Lung (tissue), 12 donors: Measurements from ENCODE around the gene RAD50. TPM values are rescaled to one million over a fixed set of nuclear protein-coding genes. Genes with fewer than 3 reads are reported as not detected.

Experiments
- ATAC-seq: fragments of 200-7000 bp; cut with Tn5 transposase; one replicate; pipeline ENCODE4 v1.9.1; 2020; ENCODE audit warnings: moderate number of reproducible peaks; ENCODE audit not compliant: insufficient read depth, low FRiP score
- DNase-seq, 3 donors: peaks; one replicate each; pipeline ENCODE4 v3.0.0-alpha.2; 2013 to 2017
- H3K27ac ChIP-seq, 2 donors: one replicate each; pipeline ENCODE4 v1.5.1; 2013; ENCODE audit warnings: mild to moderate bottlenecking in 2 of 2, moderate library complexity in 2 of 2, control low read depth in 1 of 2, inconsistent platforms in 1 of 2, low read depth in 1 of 2, low read length in 1 of 2
- H3K27me3 ChIP-seq, 3 donors: one replicate each; pipeline ENCODE4 v1.5.1; 2013; ENCODE audit warnings: low read length in 2 of 3; ENCODE audit not compliant: control insufficient read depth in 3 of 3, insufficient read depth in 3 of 3
- H3K36me3 ChIP-seq, 4 donors: one replicate each; pipeline ENCODE4 v1.5.1; 2013; ENCODE audit warnings: low read length in 4 of 4, mild to moderate bottlenecking in 1 of 4, moderate library complexity in 1 of 4; ENCODE audit not compliant: control insufficient read depth in 4 of 4, insufficient read depth in 4 of 4
- H3K4me1 ChIP-seq, 5 donors: one replicate each; pipeline ENCODE4 v1.5.1; 2013; ENCODE audit warnings: low read length in 5 of 5, mild to moderate bottlenecking in 2 of 5, moderate library complexity in 1 of 5; ENCODE audit not compliant: control insufficient read depth in 5 of 5, insufficient read depth in 5 of 5
- H3K4me3 ChIP-seq: one replicate; pipeline ENCODE4 v1.5.1; 2013; ENCODE audit warnings: mild to moderate bottlenecking, control low read depth, moderate library complexity
- H3K9ac ChIP-seq, 2 donors: one replicate each; pipeline ENCODE4 v1.5.1; 2013; ENCODE audit warnings: low read length in 2 of 2, control low read depth in 1 of 2; ENCODE audit not compliant: insufficient read depth in 1 of 2
- H3K9me3 ChIP-seq, 4 donors: one replicate each; pipeline ENCODE4 v1.5.1; 2013; ENCODE audit warnings: low read length in 3 of 4, mild to moderate bottlenecking in 1 of 4, moderate library complexity in 1 of 4; ENCODE audit not compliant: control insufficient read depth in 4 of 4, insufficient read depth in 3 of 4
- WGBS, 2 donors: extraction: QIAGEN DNeasy Blood & Tissue Kit; methylation state at CpG; one replicate each; pipeline ENCODE4 v1.1.7; 2013; 5-methylcytosine and 5-hydroxymethylcytosine counted together
- polyA plus RNA-seq, 2 donors: library from polyadenylated mRNA; stranded (reverse); fragments of 200-250 nt; gene quantifications; one replicate each; pipeline ENCODE4 v1.2.1, GENCODE V29; 2013
- total RNA-seq, 2 donors: library from RNA; depleted of rRNA in 1 of 2; stranded (reverse); fragments of >200 nt in 1 of 2; gene quantifications; one replicate each; pipeline ENCODE4 v1.2.1, GENCODE V29; 2014 to 2021
- TF ChIP-seq, protein P1 (sequence below): IDR thresholded peaks from 2 replicates; pipeline ENCODE4 v1.5.1; 2012; ENCODE audit warnings: mild to moderate bottlenecking; ENCODE audit errors: control extremely low read depth, extremely low read depth
- donor health status: control.
- donor health status: control.
- donor health status: Bipolar disorder and iron deficiency.
- donor health status: healthy.
- donor health status: DM: yes; HTN: yes; CAD: no.

Gene RAD50
- total and polyA plus RNA-seq, 4 donors: 8.2 to 46.7 (median 18.8) TPM

GRCh38 chr5:132586063-132586462 is 29.3 kb downstream of the RAD50 start:
- peaks cover 4 to 13% (median 9%) of the 10 kb centered on the region in 4 donors for H3K36me3 ChIP-seq
- no peak overlapping the region for H3K27ac ChIP-seq
- ATAC-seq: no peak
- no peaks in the 10 kb centered on the region for H3K27me3 ChIP-seq
- no peaks in the 10 kb centered on the region for H3K9me3 ChIP-seq
- TF ChIP-seq, protein P1, sequence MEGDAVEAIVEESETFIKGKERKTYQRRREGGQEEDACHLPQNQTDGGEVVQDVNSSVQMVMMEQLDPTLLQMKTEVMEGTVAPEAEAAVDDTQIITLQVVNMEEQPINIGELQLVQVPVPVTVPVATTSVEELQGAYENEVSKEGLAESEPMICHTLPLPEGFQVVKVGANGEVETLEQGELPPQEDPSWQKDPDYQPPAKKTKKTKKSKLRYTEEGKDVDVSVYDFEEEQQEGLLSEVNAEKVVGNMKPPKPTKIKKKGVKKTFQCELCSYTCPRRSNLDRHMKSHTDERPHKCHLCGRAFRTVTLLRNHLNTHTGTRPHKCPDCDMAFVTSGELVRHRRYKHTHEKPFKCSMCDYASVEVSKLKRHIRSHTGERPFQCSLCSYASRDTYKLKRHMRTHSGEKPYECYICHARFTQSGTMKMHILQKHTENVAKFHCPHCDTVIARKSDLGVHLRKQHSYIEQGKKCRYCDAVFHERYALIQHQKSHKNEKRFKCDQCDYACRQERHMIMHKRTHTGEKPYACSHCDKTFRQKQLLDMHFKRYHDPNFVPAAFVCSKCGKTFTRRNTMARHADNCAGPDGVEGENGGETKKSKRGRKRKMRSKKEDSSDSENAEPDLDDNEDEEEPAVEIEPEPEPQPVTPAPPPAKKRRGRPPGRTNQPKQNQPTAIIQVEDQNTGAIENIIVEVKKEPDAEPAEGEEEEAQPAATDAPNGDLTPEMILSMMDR: no peak
- H3K4me3 ChIP-seq: no peak overlapping the region
- no peaks in the 10 kb centered on the region for H3K4me1 ChIP-seq
- no peak for DNase-seq
- H3K9ac ChIP-seq: no peak overlapping the region

- H3K27me3 ChIP-seq: no peaks in the 10 kb centered on the region
- 88 to 95% methylated on average over 1 of the region's 1 CpG for WGBS, 2 donors
- no peak overlapping the region for H3K9ac ChIP-seq
- no peak for DNase-seq
- H3K9me3 ChIP-seq: no peaks in the 10 kb centered on the region
- H3K4me3 ChIP-seq: no peak overlapping the region
- no peak for ATAC-seq
- peaks cover 3 to 28% (median 12%) of the 10 kb centered on the region in 4 donors for H3K36me3 ChIP-seq
- TF ChIP-seq, protein P1: no peak
- no peaks in the 10 kb centered on the region for H3K4me1 ChIP-seq
- H3K27ac ChIP-seq: no peak overlapping the region
These were observed 32.7 kb downstream of the RAD50 start for GRCh38 chr5:132589467-132589866.

DNA sequence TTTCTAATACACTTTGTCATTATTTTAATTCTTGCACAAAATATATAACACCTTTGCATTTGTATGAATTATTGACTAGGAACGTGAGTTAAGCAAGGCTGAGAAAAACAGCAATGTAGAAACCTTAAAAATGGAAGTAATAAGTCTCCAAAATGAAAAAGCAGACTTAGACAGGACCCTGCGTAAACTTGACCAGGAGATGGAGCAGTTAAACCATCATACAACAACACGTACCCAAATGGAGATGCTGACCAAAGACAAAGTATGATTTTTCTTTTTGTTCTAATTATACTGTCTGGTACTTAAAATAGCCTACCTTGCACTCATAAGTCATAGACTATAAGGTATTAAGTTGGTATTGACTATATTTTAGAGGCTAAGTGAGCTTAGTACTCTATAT is 34.4 kb downstream of the RAD50 start:
- Histone ChIP-seq H3K27me3 (no peaks in the 10 kb centered on the region), H3K36me3 (peaks cover 3 to 32% (median 16%) of the 10 kb centered on the region in 4 donors), H3K9me3 (no peaks in the 10 kb centered on the region), H3K9ac (no peak overlapping the region), H3K4me1 (no peaks in the 10 kb centered on the region), H3K4me3 (no peak overlapping the region), H3K27ac (no peak overlapping the region)
- 86 to 89% methylated on average over 3 of the region's 3 CpGs for WGBS, 2 donors
- TF ChIP-seq, protein P1: no peak
- no peak for ATAC-seq
- peak in 2 of 3 donors; percentile 16 to 32 for DNase-seq

DNA sequence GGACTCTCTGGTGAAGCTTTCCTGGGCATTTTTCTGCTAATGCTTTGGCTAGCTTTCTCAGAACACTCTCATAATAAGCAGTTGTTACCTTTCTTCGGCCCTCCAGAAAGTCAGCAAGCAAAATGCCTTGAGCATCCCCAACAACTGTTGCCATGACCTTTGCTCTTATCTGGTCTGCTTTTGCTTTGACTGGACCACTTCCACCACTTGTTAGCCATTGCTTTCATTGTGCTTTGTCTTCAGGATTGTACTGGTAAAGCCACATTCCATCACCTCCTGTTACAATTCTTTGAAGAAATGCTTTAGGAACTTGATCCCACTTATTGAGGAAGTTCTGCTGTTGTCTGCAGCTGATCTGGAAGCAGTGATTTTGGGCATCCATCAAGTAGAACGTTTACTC is 35.7 kb downstream of the RAD50 start:
- Histone ChIP-seq H3K4me3 (no peak overlapping the region), H3K27me3 (no peaks in the 10 kb centered on the region), H3K4me1 (no peaks in the 10 kb centered on the region), H3K27ac (no peak overlapping the region), H3K9me3 (no peaks in the 10 kb centered on the region), H3K36me3 (peaks cover 7 to 45% (median 21%) of the 10 kb centered on the region in 4 donors), H3K9ac (no peak overlapping the region)
- ATAC-seq (no peak), DNase-seq (no peak)
- 67 to 71% methylated on average over 2 of the region's 2 CpGs for WGBS, 2 donors
- TF ChIP-seq, protein P1: no peak
